ENCODE measurements around the gene ANO7.

ANO7 gene

GRCh38 chr2:241199897-241200821 lies 11.7 kb downstream of the ANO7 start:
- Histone ChIP-seq H3K9me3 (ENCODE audit: insufficient read depth, low read length, severe bottlenecking) (no peaks in the 10 kb centered on the region), H3K79me2 (ENCODE audit: insufficient read depth, low read length) (no peaks in the 10 kb centered on the region), H4K20me1 (ENCODE audit: insufficient read depth, low read length) (peaks cover 4% of the 10 kb centered on the region), H3K4me2 (ENCODE audit: insufficient read depth, low read length) (no peak overlapping the region), H3K27me3 (ENCODE audit: insufficient read depth, low read length, poor library complexity) (no peaks in the 10 kb centered on the region), H3K36me3 (ENCODE audit: insufficient read depth, low read length) (no peaks in the 10 kb centered on the region), H3K9ac (ENCODE audit: low read depth, low read length) (no peak overlapping the region), H2AFZ (ENCODE audit: low read depth, low read length) (no peak overlapping the region), H3K27ac (ENCODE audit: low read length) (no peak overlapping the region), H3K4me3 (ENCODE audit: low read depth in 1 of 2, low read length in 2 of 2) (no peak overlapping the region), H3K4me1 (ENCODE audit: insufficient read depth, low read length) (no peaks in the 10 kb centered on the region)
- ATAC-seq (ENCODE audit: insufficient read depth, low read depth) (no peak), DNase-seq (no peak)
- no peak for TF ChIP-seq CTCF (IDR thresholded peaks at IDR 0.05; ENCODE audit: borderline replicate concordance, extremely low read depth, low read length, poor library complexity, severe bottlenecking)
- no peak for TF ChIP-seq EZH2 (IDR thresholded peaks at IDR 0.05; ENCODE audit: borderline replicate concordance, low read depth, low read length, severe bottlenecking)

- DNase-seq = no peak
- H3K4me2 ChIP-seq (ENCODE audit: insufficient read depth, low read length) = no peak overlapping the region
- no peaks in the 10 kb centered on the region for H3K27me3 ChIP-seq (ENCODE audit: insufficient read depth, low read length, poor library complexity)
- no peaks in the 10 kb centered on the region for H3K36me3 ChIP-seq (ENCODE audit: insufficient read depth, low read length)
- no peaks in the 10 kb centered on the region for H3K79me2 ChIP-seq (ENCODE audit: insufficient read depth, low read length)
- H3K9ac ChIP-seq (ENCODE audit: low read depth, low read length) = no peak overlapping the region
- no peak for ATAC-seq (ENCODE audit: insufficient read depth, low read depth)
- no peak for TF ChIP-seq EZH2 (IDR thresholded peaks at IDR 0.05; ENCODE audit: borderline replicate concordance, low read depth, low read length, severe bottlenecking)
- TF ChIP-seq CTCF (IDR thresholded peaks at IDR 0.05; ENCODE audit: borderline replicate concordance, extremely low read depth, low read length, poor library complexity, severe bottlenecking) = no peak
- H3K4me3 ChIP-seq (ENCODE audit: low read depth in 1 of 2, low read length in 2 of 2) = no peak overlapping the region
- H2AFZ ChIP-seq (ENCODE audit: low read depth, low read length) = no peak overlapping the region
- no peaks in the 10 kb centered on the region for H3K9me3 ChIP-seq (ENCODE audit: insufficient read depth, low read length, severe bottlenecking)
- H3K27ac ChIP-seq (ENCODE audit: low read length) = no peak overlapping the region
- no peaks in the 10 kb centered on the region for H3K4me1 ChIP-seq (ENCODE audit: insufficient read depth, low read length)
- H4K20me1 ChIP-seq (ENCODE audit: insufficient read depth, low read length) = peaks cover 4% of the 10 kb centered on the region
Measured at GRCh38 chr2:241200822-241201395, 12.4 kb downstream of the ANO7 start.

- Histone ChIP-seq H4K20me1 (ENCODE audit: insufficient read depth, low read length) (peaks cover 4% of the 10 kb centered on the region), H3K27me3 (ENCODE audit: insufficient read depth, low read length, poor library complexity) (no peaks in the 10 kb centered on the region), H3K4me3 (ENCODE audit: low read depth in 1 of 2, low read length in 2 of 2) (no peak overlapping the region), H3K36me3 (ENCODE audit: insufficient read depth, low read length) (no peaks in the 10 kb centered on the region), H3K9me3 (ENCODE audit: insufficient read depth, low read length, severe bottlenecking) (no peaks in the 10 kb centered on the region), H3K9ac (ENCODE audit: low read depth, low read length) (no peak overlapping the region), H3K27ac (ENCODE audit: low read length) (no peak overlapping the region), H3K4me1 (ENCODE audit: insufficient read depth, low read length) (no peaks in the 10 kb centered on the region), H3K79me2 (ENCODE audit: insufficient read depth, low read length) (no peaks in the 10 kb centered on the region), H2AFZ (ENCODE audit: low read depth, low read length) (no peak overlapping the region), H3K4me2 (ENCODE audit: insufficient read depth, low read length) (no peak overlapping the region)
- no peak for TF ChIP-seq CTCF (IDR thresholded peaks at IDR 0.05; ENCODE audit: borderline replicate concordance, extremely low read depth, low read length, poor library complexity, severe bottlenecking)
- TF ChIP-seq EZH2 (IDR thresholded peaks at IDR 0.05; ENCODE audit: borderline replicate concordance, low read depth, low read length, severe bottlenecking) = no peak
- ATAC-seq (ENCODE audit: insufficient read depth, low read depth) (no peak), DNase-seq (no peak)
Measured at GRCh38 chr2:241201445-241202267, 13.2 kb downstream of the ANO7 start.

Measured in DND-41 (cell line).